ENCODE data around the gene SLC39A8. TPM values are rescaled to one million over a fixed set of nuclear protein-coding genes. Genes with fewer than 3 reads are reported as not detected.

SLC39A8 gene
- total RNA-seq, 1 donor from 2014 or later, result 211 TPM

GRCh38 chr4:102308032-102308799 lies 37.1 kb downstream of the SLC39A8 start:
- Mint-ChIP-seq H3K27ac (ENCODE audit: unreplicated experiment) (no peak overlapping the region), H3K9me3 (ENCODE audit: unreplicated experiment) (no peaks in the 10 kb centered on the region), H3K4me1 (ENCODE audit: unreplicated experiment) (peaks cover 46% of the 10 kb centered on the region), H3K27me3 (ENCODE audit: unreplicated experiment) (no peaks in the 10 kb centered on the region), H3K36me3 (ENCODE audit: low read depth, unreplicated experiment) (peaks cover 29% of the 10 kb centered on the region), H3K4me3 (ENCODE audit: unreplicated experiment) (no peak overlapping the region)
- no peak for DNase-seq (ENCODE audit: low spot score)
- TF ChIP-seq CTCF (IDR thresholded peaks at IDR 0.05; ENCODE audit: unreplicated experiment), result no peak

GRCh38 chr4:102305666-102306065 lies 39.6 kb downstream of the SLC39A8 start:
- H3K27me3 Mint-ChIP-seq (ENCODE audit: unreplicated experiment), result no peaks in the 10 kb centered on the region
- no peak for TF ChIP-seq CTCF (IDR thresholded peaks at IDR 0.05; ENCODE audit: unreplicated experiment)
- no peaks in the 10 kb centered on the region for H3K9me3 Mint-ChIP-seq (ENCODE audit: unreplicated experiment)
- peaks cover 25% of the 10 kb centered on the region for H3K36me3 Mint-ChIP-seq (ENCODE audit: low read depth, unreplicated experiment)
- no peak overlapping the region for H3K27ac Mint-ChIP-seq (ENCODE audit: unreplicated experiment)
- no peak for DNase-seq (ENCODE audit: low spot score)
- peaks cover 38% of the 10 kb centered on the region for H3K4me1 Mint-ChIP-seq (ENCODE audit: unreplicated experiment)
- no peak overlapping the region for H3K4me3 Mint-ChIP-seq (ENCODE audit: unreplicated experiment)

- no peak for TF ChIP-seq CTCF (IDR thresholded peaks at IDR 0.05; ENCODE audit: unreplicated experiment)
- H3K4me3 Mint-ChIP-seq (ENCODE audit: unreplicated experiment), result no peak overlapping the region
- no peaks in the 10 kb centered on the region for H3K9me3 Mint-ChIP-seq (ENCODE audit: unreplicated experiment)
- DNase-seq (ENCODE audit: low spot score), result no peak
- peaks cover 16% of the 10 kb centered on the region for H3K4me1 Mint-ChIP-seq (ENCODE audit: unreplicated experiment)
- peaks cover 28% of the 10 kb centered on the region for H3K36me3 Mint-ChIP-seq (ENCODE audit: low read depth, unreplicated experiment)
- no peaks in the 10 kb centered on the region for H3K27me3 Mint-ChIP-seq (ENCODE audit: unreplicated experiment)
- H3K27ac Mint-ChIP-seq (ENCODE audit: unreplicated experiment), result no peak overlapping the region
Observed at GRCh38 chr4:102302762-102303161, 42.5 kb downstream of the SLC39A8 start.

DNA sequence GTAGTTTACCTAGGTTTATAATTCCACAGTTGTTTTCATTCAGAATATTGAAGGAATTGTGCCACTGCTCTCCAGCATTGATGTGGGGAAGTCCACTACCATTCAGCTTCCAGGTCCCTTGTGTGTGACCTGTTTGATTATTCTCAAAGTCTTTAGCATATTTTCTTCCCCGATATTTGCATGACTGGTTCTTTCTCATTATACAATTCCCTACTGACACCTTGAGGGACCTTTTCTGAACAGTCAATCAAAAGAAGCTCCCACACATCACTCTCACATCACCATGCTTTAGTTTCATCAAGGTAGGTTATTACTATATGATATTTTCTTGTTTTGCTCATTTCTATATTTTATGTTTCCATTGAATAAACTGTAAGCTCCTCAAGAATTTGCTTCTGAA lies 44.1 kb downstream of the SLC39A8 start:
- H3K27me3 Mint-ChIP-seq (ENCODE audit: unreplicated experiment), result no peaks in the 10 kb centered on the region

More for the DNA sequence above, 44.1 kb downstream of the SLC39A8 start:
- DNase-seq (ENCODE audit: low spot score), result no peak
- peaks cover 9% of the 10 kb centered on the region for H3K4me1 Mint-ChIP-seq (ENCODE audit: unreplicated experiment)
- no peak overlapping the region for H3K27ac Mint-ChIP-seq (ENCODE audit: unreplicated experiment)
- no peak overlapping the region for H3K4me3 Mint-ChIP-seq (ENCODE audit: unreplicated experiment)
- peaks cover 39% of the 10 kb centered on the region for H3K36me3 Mint-ChIP-seq (ENCODE audit: low read depth, unreplicated experiment)
- H3K9me3 Mint-ChIP-seq (ENCODE audit: unreplicated experiment), result no peaks in the 10 kb centered on the region
- TF ChIP-seq CTCF (IDR thresholded peaks at IDR 0.05; ENCODE audit: unreplicated experiment), result no peak

All from endothelial cell (in vitro differentiated cells).